ENCODE measurements around the gene ZC3H10.
"Not testable (repeated sequence)": the region's sequence is repeated elsewhere in the genome, so short reads cannot be mapped to it uniquely, and the experiment has no call there.

The ZC3H10 gene

DNA sequence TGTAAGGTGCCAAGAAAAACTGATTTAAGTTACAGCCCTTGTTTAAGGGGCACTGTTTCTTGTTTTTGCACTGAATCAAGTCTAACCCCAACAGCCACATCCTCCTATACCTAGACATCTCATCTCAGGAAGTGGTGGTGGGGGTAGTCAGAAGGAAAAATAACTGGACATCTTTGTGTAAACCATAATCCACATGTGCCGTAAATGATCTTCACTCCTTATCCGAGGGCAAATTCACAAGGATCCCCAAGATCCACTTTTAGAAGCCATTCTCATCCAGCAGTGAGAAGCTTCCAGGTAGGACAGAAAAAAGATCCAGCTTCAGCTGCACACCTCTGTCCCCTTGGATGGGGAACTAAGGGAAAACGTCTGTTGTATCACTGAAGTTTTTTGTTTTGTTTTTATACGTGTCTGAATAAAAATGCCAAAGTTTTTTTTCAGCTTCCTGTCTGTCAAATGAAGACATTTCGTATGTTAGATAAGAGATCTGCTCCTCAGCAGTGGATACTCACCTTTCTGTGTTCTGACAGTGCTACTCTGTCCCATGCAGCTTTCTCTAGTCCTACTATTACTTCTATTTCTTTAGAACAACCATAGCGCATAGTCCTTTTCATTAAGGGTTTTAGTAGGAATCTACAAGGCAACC is 14.9 kb upstream of the ZC3H10 start:
- no peak for DNase-seq

DNA sequence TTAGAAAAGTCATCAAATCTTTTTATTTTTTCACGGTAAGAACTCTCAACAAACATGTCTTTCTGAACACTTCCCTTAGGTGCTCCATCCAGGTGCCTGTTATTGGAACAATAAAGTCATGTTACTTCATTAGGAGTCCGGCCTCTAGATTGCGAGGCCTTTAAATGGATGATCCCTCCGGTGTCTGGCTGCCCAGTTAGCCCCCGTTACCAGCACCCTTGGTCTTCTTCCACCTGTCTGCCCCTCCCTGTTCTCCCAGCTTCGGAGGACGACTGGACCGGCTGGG is 14.3 kb upstream of the ZC3H10 start:
- no peak for DNase-seq

DNA sequence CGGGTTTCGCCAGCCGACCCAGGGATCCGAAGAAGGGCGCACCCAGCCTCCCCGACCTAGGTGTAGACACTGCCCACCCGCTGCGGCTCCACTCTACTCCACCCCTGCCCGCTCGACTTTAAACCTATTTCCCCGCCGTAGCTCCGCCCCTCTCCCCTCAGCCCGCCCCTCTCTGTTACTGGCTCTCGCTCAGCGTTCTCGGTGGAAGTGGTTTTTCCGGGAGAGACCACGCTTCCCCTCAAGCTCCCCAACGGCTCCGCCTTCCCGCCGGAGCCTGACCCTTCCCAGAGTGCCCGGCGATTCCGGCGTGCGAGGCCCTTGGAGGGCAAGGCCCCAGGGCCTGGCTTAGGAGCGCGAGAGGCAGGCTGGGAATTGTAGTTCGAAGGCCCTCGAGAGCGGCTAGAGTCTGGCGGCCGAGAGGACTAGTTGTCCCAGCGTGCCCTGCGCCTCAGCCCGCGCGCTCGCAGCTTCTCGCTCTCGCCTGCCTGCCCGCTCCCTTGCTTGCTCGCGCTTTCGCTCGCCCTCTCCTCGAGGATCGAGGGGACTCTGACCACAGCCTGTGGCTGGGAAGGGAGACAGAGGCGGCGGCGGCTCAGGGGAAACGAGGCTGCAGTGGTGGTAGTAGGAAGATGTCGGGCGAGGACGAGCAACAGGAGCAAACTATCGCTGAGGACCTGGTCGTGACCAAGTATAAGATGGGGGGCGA is 13.8 kb upstream of the ZC3H10 start, which contains the start of gene PA2G4:
PA2G4 (plus strand) TSS at position 451 of the 706 bp plus-strand sequence; CDS start at position 630, 179 bp downstream.
- DNase-seq = peak; percentile 100

DNA sequence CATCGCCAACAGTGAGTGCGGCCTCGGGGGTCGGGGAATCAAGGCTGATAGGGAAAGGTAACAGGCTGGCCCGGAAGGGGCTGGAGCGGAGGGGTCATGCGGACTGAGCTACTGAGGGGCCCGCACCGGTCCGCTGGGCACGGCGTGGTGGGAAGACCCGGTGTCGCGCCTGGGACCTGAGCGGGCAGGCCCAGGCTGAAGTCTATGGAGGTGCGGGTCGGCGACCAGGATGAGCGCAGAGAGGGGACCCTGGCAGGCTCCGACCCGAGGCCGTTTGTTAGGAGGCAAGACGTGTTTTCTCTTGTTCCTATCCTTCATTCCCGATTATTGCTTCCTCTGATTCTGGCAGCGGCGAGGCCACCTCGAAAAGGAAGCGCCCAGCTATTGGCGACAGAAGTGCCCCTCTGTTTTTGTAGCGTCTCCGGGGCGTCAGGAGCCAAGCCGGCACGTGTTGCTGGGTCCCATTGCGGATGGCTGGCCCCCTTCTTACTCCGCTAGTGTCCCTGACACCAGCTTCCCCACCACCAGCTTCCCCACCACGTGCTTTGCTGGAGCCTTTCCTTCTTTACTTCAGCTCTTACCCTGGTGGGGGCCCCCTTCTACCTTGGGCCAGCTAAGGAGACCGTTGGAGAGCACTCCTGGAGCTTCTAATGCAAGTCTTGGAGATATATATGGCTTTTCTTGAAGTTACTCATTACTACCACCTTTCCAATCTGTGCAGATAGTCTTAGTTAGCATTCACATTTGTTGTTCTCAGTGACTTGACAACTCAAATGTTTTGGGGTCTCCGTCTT is 13.1 kb upstream of the ZC3H10 start:
- DNase-seq = peak; percentile 28

DNA sequence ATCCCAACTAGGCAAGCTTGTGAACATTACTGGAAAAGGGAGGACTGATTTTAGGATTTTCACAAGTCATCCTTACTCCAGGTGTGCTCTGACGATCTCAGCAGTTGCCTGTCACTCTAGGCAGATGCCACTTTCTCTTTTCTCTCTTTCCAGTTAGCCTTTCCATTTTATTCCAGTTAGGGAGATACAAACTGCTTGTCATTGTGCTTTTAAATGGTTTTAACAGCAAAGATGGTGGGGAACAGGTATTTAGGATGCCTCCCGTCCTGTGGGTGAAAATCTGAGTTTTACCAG is 12.5 kb upstream of the ZC3H10 start:
- no peak for DNase-seq

DNA sequence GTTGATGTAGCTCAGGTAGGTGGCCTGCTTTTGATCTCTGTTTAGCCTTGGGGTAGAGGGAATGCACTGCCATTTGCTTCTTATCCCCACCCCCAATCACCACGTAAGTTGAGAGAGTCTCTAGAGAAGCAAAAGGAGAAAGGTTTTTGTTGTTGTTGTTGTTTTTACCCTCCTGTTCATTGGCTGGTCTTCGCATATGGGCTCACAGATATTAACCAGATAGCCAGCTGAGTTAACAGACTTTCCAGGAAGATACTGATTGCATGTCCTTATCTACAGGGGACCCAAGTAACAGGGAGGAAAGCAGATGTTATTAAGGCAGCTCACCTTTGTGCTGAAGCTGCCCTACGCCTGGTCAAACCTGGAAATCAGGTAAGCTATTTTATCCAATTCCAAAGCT is 10.8 kb upstream of the ZC3H10 start:
- DNase-seq = no peak

DNA sequence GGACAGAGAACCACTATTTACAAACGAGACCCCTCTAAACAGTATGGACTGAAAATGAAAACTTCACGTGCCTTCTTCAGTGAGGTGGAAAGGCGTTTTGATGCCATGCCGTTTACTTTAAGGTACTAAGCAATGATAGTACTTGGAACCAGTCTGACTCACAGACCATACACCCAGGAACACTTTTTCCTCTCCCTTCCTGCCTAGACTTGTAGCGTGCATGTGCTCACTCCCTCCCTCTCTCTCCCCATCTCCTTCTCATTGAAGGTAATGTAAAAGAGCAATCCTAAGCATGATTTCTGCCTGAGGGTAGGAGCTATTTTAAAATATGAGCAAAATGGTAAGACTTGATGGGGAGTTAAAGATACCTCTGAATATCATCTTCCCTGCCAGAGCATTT is 7.5 kb upstream of the ZC3H10 start:
- no peak for DNase-seq

DNA sequence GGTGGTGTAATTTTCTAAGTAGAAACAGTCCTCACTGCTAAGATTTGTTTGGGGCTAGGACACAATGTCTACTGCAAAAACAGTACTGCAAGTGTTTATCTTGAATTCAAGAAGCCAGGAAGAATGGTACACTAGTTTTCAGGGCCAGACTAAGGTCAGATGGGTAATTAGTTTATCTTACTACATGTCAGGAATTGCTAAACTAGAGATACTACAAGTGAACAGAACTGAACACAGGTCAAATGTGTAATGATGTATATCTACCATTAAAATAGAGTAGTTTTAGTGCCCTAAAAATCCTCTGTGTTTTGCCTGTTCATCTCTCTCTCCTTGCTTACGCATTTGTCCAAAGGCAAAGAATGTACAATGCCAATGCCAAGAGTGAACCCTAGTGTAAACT is 4.0 kb upstream of the ZC3H10 start:
- no peak for DNase-seq

DNA sequence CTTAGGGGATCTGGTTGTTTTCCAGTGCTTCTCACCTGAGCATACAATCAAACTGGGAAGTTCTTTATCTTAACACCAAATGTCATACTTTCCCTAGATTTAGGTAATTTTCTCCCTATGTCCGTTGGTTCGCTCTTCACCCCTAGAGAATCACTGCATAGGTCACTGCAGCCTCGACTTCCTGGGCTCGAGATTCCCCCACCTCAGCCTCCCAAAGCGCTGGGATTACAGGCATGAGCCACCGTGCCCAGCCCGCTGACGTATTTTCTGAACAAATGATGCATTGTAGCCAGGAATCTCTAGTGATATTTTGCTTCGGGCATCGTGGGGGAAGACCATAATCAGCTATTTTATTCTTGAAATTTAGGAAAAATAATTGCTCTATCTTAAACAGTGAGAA is 2.7 kb upstream of the ZC3H10 start:
- DNase-seq = no peak

DNA sequence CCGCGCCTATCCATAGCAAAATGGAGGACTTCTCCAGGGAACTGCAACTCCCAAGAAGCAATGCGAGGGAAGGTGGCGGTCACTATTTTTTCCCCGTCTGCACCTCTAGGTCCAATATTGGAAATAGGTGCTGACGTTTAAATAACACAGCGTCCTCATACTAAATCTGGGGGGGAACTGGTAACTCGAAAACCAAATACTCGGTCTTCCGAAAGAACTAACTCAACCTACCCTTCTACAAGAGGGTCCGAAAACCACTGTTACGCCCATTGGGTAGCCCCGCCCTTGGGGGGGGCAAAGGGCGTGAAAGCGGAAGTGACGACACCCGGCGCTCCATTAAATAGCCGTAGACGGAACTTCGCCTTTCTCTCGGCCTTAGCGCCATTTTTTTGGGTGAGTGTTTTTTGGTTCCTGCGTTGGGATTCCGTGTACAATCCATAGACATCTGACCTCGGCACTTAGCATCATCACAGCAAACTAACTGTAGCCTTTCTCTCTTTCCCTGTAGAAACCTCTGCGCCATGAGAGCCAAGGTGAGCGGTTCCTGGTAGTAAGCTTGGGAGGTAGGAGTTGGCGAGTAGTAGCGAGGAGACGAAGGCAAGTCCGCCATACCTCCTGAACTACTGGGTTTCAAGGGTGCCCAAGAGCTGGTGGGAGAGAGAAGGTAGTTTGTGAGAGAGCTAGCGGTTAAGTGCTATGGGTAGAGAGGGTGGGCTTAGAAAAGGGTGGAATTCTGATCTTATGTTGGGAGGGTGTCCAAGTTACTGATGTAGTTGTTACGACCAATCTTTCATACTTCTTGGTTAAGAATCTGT is 1.6 kb upstream of the ZC3H10 start, which contains the start of gene RPL41:
RPL41 (plus strand) TSS at position 367 of the 815 bp plus-strand sequence.
- peak; percentile 94 for DNase-seq

DNA sequence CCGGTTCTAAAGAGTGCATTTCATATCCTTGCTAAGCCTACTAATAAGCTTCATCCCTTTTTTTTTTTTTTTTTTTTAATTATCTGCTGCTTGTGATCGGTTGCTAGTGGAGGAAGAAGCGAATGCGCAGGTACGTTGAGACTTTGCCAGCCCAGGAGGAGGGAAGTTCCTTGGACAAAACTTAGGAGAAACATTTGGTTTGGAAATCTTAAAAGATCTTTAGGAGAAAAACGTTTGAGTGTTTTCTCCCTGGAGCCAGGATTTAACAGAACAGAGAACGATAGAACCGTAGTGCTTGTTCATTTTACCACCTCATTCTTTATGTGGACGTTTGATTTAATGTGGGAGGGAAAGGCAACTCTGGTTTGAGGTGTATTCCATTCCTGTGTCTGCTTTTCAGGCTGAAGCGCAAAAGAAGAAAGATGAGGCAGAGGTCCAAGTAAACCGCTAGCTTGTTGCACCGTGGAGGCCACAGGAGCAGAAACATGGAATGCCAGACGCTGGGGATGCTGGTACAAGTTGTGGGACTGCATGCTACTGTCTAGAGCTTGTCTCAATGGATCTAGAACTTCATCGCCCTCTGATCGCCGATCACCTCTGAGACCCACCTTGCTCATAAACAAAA is 872 bp upstream of the ZC3H10 start:
- not testable (repeated sequence) for DNase-seq

DNA sequence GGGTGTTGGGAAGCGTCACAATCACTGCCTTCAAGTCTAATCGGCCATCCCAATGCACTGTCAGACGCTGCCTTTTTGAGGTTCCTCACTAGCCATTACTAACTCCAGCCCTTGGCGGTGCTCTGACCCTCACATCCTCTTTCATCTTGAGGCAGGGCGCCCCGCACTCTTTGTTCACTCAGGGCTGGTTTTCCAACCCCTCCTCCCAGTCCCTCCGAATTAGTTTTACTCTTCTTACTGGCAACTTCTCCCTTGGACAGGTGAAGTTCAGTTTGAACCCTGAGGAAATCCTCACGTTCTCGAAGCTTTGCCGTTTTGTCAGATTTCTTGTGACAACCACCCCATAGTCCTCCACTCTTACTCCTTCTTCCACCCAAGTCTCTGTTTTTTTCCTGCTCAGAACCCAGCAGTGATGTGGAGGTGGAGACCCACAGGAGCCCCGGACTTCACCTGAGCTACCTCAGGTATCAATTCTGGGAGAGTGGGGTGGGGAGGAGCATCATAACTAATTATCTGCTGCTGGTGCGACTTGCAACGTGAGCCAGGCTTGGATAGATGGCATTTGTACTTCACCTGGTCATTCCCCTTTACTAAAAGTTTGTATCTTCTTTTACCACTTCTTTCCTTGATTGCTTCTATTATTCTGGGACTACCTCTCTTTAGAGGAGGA is 757 bp downstream of the ZC3H10 start:
- DNase-seq = peak; percentile 60

DNA sequence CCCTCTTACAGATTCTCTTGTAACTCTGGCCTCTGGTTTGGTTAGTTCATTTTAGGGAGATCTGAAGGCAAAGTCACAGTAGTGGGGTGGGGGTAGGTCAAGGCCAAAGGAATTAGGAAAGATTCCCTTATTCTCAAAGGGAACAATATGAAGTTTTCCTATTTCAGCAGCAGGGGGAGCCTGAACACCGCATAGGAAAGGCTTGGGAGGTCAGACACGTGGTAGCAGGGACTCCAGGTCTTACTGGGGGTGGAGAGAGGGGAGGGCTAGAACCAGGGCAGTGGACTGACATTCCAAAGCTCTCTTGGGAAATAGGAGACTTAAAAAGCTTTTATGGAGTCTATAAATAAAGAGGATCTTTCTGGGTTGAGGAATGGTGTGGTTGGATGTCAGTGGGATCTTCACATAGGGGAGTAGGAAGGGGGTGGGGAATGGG is 1.3 kb downstream of the ZC3H10 start:
- DNase-seq = peak; percentile 79

DNA sequence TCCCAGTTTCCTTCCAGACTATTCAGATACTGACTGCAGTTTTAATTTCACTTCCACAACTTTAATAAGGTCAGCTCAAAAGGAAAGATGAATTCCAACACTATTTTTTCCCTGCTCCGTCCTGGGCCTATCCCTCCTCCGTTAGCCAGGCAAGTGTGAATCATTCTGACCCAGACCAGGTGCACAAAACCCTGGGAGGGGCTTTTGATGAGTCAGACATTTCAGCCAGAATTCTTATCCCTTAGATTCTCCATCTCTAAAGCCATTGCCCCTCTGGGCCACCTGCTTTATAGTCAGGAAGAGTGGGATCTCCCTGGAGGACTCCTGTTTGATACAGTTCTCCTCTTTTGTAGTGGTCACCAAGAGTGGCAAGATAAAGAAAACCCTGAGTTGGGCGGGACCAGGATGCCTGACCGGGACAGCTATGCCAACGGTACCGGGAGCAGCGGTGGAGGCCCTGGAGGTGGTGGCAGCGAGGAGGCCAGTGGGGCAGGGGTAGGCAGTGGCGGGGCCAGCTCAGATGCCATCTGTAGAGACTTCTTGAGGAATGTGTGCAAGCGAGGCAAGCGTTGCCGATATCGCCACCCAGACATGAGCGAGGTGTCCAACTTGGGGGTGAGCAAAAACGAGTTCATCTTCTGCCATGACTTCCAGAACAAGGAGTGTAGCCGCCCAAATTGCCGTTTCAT is 2.2 kb downstream of the ZC3H10 start:
- DNase-seq = no peak

DNA sequence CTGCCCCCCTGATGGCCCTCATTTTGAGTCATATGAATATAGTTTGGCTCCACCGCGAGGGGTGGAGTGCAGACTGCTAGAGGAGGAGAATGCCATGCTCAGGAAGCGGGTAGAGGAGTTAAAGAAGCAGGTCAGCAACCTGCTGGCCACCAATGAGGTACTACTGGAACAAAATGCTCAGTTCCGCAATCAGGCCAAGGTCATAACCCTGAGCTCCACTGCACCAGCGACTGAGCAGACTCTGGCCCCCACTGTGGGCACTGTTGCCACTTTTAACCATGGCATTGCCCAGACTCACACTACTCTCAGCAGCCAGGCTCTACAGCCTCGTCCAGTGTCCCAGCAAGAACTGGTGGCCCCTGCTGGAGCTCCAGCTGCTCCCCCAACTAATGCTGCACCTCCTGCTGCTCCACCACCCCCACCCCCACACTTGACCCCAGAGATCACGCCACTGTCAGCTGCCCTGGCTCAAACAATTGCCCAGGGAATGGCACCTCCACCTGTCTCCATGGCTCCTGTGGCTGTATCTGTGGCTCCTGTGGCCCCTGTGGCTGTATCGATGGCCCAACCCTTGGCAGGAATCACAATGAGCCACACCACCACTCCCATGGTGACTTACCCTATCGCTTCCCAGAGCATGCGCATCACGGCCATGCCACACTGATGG is 3.3 kb downstream of the ZC3H10 start:
- no peak for DNase-seq

DNA sequence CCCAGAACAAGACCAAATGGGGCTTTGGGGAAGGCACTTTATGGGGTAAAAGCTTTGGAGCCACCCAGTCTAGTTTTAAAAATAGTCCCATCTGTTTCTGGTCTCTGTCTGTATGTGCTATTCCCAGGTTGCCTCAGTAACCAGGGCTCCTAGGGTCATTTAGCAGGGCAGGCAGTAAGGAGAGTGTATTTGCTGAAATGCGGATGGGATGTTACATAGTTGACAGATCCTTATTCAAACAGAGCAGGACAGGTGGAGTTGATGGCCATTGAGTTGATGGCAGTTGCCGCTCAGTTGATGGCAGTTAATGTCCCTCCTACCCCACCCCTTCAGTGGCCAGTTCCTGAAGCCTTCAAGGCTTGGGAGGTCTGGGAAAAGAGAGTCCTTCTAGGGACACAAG is 4.6 kb downstream of the ZC3H10 start:
- no peak for DNase-seq

DNA sequence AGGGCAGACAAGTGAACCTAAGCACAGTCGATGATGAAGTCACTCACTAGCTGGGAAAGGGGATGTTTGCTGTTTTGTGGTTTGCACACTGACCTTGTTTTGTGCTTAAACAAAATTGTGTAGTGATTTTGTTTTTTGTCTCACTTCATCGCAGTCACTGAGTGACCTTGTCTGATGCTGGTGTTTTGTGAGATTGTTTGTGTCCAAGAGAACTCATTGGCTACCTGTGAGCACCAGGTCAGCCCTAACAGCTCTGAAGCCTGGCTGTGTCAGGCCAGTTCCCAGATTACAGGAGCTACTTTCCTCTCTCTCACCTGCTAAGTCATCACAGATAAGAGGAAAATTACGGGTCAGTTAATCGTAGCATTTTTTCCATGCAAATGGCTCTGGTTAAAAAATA is 6.1 kb downstream of the ZC3H10 start:
- DNase-seq = peak; percentile 14

DNA sequence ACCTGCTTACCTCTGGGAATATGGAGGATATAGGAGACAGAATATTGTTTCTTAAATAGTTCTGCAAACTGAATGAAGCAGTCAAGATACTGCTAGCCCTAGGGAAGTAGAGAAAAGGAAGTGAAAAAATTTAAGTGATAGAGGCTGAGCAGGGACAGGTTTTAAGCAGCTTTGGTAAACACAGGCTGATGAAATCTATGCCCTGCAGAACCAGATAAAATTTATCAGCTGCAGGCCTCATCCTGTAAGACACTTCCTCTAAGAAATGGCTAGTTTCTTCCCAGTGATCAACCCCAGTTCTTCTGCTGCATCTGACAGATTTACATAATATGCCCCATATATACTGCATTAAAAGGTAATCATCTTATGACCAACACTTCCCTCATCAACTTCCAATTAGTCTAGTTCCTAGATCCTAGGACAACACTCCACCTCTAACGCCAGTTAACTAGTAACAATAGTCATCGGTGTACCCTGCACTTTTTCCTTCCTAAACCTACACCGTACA is 8.7 kb downstream of the ZC3H10 start:
- DNase-seq = peak; percentile 70

DNA sequence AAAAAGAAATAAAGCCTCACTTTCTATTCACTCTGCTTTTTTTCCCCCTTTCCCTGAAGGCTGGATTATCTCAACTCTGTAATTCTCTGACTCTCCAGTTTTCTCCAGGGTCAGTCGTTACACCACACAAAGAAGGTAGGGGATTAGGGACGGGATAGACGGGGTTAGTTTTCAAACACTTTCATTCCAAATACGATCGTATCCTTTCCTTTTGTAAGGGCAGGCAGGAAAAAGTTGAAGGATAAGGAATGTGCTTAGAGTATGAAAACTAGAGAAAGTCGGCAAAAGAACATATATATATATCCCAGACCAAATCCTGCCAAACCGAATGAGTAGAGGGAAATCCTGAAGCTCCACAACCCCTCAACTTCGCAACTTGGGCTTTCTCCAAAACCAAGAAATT is 9.4 kb downstream of the ZC3H10 start:
- DNase-seq = no peak

DNA sequence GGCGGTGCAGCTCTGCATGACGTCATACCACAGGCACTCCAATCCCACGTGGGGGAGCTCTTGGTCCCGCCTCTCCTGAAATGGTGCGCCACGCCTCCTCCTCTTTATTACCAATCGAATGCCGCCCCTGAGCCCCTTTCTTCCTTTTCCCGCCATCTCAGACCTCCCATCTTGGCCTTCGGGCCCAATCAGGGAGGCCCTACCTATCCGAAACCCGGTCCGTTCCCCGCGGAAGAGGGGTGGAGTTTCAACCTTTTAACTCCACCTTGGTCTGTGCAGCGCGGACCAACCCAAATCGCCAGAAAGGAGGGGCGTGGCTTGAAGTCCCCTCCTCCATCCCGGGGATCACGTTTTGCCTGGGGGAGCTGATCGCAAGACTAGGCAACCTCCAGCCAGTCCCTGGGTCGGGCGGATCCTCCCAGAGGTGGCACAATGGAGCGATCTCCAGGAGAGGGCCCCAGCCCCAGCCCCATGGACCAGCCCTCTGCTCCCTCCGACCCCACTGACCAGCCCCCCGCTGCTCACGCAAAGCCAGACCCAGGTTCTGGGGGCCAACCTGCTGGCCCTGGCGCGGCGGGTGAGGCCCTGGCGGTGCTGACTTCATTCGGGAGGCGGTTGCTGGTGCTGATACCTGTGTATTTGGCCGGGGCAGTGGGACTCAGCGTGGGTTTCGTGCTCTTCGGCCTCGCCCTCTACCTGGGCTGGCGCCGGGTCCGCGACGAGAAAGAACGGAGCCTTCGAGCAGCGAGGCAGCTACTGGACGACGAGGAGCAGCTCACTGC is 10.0 kb downstream of the ZC3H10 start, which contains the start of gene ESYT1:
ESYT1 (plus strand) TSS at position 380 of the 782 bp plus-strand sequence; CDS start at position 433, 53 bp downstream.
- peak; percentile 100 for DNase-seq

All from inflammatory macrophage treated with lipopolysaccharide for 4 hours (primary cell).